Prostate gland (tissue), 2 donors: ENCODE measurements around the gene DNAH8. TPM values are rescaled to one million over a fixed set of nuclear protein-coding genes. Genes with fewer than 3 reads are reported as not detected.

Experiments
- DNase-seq: peaks from one replicate; pipeline ENCODE4 v3.0.0-alpha.2; 2019; ENCODE audit warnings: low spot score
- H3K27ac ChIP-seq, 2 donors: fragments of 200-600 bp; sonication (generic); 2 replicates each; pipeline ENCODE4 v1.5.1; 2017 to 2019
- H3K27me3 ChIP-seq: fragments of 200-600 bp; sonication (generic); replicated peaks from 2 replicates; pipeline ENCODE4 v1.5.1; 2019; ENCODE audit not compliant: insufficient read depth
- H3K36me3 ChIP-seq, 2 donors: fragments of 200-600 bp; sonication (generic); 1 replicate in 1 of 2; 2 replicates in 1 of 2; pipeline versions ENCODE4 v1.5.1 to v1.8.1; 2017 to 2019
- H3K4me1 ChIP-seq: fragments of 200-600 bp; sonication (generic); replicated peaks from 2 replicates; pipeline ENCODE4 v1.5.1; 2019
- H3K4me3 ChIP-seq, 2 donors: fragments of 200-600 bp; sonication (generic); 2 replicates each; pipeline ENCODE4 v1.5.1; 2017 to 2019
- H3K9me3 ChIP-seq: fragments of 200-600 bp; sonication (generic); 2 replicates; pipeline ENCODE4 v1.5.1; 2017
- POLR2A ChIP-seq: fragments of 450-650 bp; IDR thresholded peaks from one replicate; pipeline ENCODE4 v1.6.1; 2016; ENCODE audit warnings: antibody characterized with exemption, mild to moderate bottlenecking
- POLR2AphosphoS5 ChIP-seq: sonication (generic); formaldehyde crosslinking; IDR thresholded peaks from one replicate; pipeline ENCODE4 v1.6.1; 2017; ENCODE audit warnings: antibody characterized with exemption
- WGBS: methylation state at CpG from one replicate; pipeline ENCODE4 v1.1.5; 2018; 5-methylcytosine and 5-hydroxymethylcytosine counted together
- intact Hi-C: fragments of 100-400 bp; cut with DNase I; formaldehyde crosslinking; loops from one replicate; pipeline ENCODE4 v1.14.2; 2022
- total RNA-seq, 2 donors: library from RNA; depleted of rRNA; stranded (reverse); fragments of >200 nt; gene quantifications; one replicate each; pipeline ENCODE4 v1.1.0, GENCODE V29; 2016
- TF ChIP-seq, protein P1 (sequence below), 4 experiments: fragments of 200-600 bp in 2 of 4; fragments of 450-650 bp in 2 of 4; sonication (generic) in 2 of 4; IDR thresholded peaks; 1 replicate in 3 of 4; 2 replicates in 1 of 4; pipeline ENCODE4 v1.5.1; 2016 to 2019; ENCODE audit warnings: antibody characterized with exemption in 4 of 4, mild to moderate bottlenecking in 2 of 4, moderate library complexity in 2 of 4

DNAH8 gene
- total RNA-seq, 2 donors from 2014 or later: 0.36 to 3.6 TPM

DNA sequence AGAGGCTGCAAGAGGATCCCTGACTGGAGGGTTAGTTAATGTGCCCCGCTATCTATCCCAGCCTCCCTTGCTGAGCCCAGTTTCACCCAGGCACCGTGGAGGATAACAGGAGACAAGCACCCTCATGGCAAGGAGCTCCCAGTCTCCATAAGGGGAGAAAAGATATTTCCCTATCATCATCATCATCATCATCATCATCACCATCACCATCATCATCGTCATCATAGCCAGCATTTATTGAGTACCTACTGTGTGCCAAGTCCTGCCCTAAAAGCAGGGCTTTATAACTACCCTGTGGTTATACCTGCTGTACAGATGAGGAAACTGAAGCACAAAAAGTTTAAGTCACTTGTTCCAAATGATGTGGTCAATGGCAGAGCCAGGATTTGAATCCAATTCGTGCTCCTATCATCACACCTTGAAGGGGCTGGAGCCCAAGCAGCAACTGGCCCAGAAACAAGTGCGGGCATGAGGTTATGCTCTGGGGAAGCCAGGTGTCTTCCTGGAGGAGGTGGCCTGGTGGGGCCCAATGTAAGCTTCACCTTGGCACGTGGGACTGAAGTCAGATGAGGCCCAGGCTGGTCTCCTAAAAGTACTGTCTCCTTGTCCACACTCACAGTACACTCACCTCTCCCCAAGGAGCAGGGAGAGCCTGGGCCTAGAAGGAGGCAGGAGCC lies 343.5 kb downstream of the DNAH8 start:
- H3K4me3 ChIP-seq: no peak overlapping the region
- no peaks in the 10 kb centered on the region for H3K9me3 ChIP-seq
- H3K27ac ChIP-seq: no peak overlapping the region
- H3K27me3 ChIP-seq: no peaks in the 10 kb centered on the region
- peaks cover 3% of the 10 kb centered on the region for H3K4me1 ChIP-seq
- TF ChIP-seq POLR2AphosphoS5: no peak
- TF ChIP-seq, protein P1, sequence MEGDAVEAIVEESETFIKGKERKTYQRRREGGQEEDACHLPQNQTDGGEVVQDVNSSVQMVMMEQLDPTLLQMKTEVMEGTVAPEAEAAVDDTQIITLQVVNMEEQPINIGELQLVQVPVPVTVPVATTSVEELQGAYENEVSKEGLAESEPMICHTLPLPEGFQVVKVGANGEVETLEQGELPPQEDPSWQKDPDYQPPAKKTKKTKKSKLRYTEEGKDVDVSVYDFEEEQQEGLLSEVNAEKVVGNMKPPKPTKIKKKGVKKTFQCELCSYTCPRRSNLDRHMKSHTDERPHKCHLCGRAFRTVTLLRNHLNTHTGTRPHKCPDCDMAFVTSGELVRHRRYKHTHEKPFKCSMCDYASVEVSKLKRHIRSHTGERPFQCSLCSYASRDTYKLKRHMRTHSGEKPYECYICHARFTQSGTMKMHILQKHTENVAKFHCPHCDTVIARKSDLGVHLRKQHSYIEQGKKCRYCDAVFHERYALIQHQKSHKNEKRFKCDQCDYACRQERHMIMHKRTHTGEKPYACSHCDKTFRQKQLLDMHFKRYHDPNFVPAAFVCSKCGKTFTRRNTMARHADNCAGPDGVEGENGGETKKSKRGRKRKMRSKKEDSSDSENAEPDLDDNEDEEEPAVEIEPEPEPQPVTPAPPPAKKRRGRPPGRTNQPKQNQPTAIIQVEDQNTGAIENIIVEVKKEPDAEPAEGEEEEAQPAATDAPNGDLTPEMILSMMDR (IDR thresholded peaks at IDR 0.05): no peak
- TF ChIP-seq POLR2A: no peak
- intact Hi-C loops: no loop called here
- no peak for DNase-seq
- WGBS: 78% methylated on average over 6 of the region's 6 CpGs
- no peaks in the 10 kb centered on the region for H3K36me3 ChIP-seq

DNA sequence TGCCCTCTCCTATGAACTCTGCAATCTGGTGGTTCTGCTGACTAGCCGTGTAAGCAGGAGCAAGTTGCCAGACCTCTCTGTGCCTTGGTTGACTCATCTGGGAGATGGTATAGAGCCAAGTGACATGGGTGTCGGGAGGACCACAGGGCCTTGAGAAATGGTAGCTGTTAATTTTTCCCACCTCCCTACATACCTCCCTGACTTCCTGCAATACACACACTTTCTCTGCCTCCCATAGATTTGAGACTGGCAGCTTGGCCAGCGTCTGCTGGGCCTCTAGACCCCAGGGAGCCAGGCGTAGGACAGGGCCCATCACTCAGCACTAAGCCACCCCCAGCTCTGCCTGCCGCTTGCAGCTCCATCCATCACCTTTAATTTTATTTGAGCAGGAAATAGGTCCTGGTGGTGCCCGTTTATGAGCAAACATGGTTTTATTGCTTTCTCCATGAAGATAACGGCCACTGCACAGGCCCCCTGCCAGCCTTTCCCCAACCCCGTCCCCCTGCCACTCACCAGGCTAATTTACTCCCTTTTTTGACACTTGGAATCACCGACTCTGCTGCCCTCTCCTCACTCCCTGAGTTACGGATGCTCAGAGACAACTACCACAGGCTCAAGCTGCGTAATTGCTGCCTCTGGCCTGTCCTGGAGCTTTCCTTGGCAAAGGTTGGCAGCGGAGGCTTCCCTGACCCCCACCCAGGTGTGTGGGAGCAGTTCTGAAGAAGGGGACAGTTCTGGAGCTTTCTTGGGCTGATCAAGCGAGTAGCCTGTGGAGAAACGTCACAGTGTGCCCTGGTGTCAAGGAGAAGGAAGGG lies 344.6 kb downstream of the DNAH8 start:
- intact Hi-C loops: no loop called here
- no peak overlapping the region for H3K4me3 ChIP-seq
- 50% methylated on average over 14 of the region's 14 CpGs for WGBS
- H3K27ac ChIP-seq: no peak overlapping the region
- peaks cover 3% of the 10 kb centered on the region for H3K4me1 ChIP-seq
- no peaks in the 10 kb centered on the region for H3K36me3 ChIP-seq
- TF ChIP-seq POLR2AphosphoS5 (no peak), POLR2A (no peak)
- TF ChIP-seq, protein P1 (IDR thresholded peaks at IDR 0.05): no peak
- H3K9me3 ChIP-seq: no peaks in the 10 kb centered on the region
- no peaks in the 10 kb centered on the region for H3K27me3 ChIP-seq
- DNase-seq: no peak

DNA sequence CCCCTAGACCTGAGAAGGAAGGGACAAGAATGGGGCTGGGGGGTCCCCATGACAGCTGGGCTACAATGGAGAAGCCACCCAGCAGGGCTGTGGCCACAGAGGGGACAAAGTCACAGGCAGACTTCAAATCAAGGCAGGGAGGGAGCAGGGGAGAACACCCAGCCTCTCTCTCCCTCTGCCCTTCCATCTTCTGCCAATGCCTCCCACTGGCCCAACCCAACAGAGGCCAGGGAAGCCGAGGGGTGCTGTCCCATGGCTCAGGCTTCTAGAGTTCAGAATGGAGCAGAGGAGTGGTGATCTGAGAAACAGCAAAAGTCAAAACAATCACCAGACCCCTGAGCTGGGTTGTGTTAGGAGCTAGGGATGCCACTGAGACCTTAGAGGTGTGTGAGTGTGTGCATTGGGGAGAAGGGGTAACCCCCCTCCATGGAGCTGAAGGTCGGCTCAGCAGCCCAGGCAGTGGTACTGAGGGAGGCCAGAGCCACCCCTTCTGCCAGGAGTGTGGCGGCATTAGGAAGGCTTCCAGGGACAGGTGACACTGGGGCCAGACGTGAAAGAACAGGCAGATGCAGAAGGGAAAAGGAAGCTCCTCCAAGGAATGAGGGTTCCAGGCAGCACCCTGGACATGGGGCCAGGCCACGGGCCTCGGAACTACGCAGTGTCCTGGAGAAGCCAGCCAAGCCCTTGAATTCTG lies 345.5 kb downstream of the DNAH8 start:
- intact Hi-C loops: no loop called here
- DNase-seq: no peak
- WGBS: 49% methylated on average over 7 of the region's 7 CpGs
- Histone ChIP-seq H3K4me1 (peaks cover 3% of the 10 kb centered on the region), H3K9me3 (no peaks in the 10 kb centered on the region), H3K4me3 (no peak overlapping the region), H3K27me3 (no peaks in the 10 kb centered on the region), H3K36me3 (no peaks in the 10 kb centered on the region), H3K27ac (no peak overlapping the region)
- no peak for TF ChIP-seq POLR2AphosphoS5
- TF ChIP-seq, protein P1 (IDR thresholded peaks at IDR 0.05): no peak
- TF ChIP-seq POLR2A: no peak

DNA sequence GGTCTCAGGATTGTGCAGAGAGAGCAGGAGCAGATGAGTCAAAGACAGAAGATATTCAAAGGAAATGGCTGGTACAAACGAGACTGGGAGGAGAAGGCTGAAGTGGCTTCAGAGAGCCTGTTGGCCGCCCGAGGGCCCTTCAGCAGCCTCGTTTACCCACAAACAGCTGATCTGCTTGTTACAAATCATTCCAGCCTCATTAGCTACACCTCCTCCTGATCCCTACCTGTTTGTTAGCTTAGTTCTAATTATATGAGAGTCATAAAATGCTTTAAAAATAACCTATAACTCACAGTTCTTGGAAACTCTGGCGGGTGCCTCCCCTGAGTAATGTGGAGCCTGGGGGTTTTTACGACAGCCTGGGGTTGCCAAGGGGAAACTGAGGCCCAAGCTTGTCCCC lies 346.1 kb downstream of the DNAH8 start:
- no peak for TF ChIP-seq POLR2A
- TF ChIP-seq, protein P1 (IDR thresholded peaks at IDR 0.05): no peak
- TF ChIP-seq POLR2AphosphoS5: no peak
- Histone ChIP-seq H3K4me3 (no peak overlapping the region), H3K27ac (no peak overlapping the region), H3K27me3 (no peaks in the 10 kb centered on the region), H3K4me1 (peaks cover 3% of the 10 kb centered on the region), H3K9me3 (no peaks in the 10 kb centered on the region), H3K36me3 (no peaks in the 10 kb centered on the region)
- DNase-seq: no peak
- WGBS: 44% methylated on average over 6 of the region's 6 CpGs
- intact Hi-C loops: no loop called here
